ENCODE data around the gene PRAF2.

DNA sequence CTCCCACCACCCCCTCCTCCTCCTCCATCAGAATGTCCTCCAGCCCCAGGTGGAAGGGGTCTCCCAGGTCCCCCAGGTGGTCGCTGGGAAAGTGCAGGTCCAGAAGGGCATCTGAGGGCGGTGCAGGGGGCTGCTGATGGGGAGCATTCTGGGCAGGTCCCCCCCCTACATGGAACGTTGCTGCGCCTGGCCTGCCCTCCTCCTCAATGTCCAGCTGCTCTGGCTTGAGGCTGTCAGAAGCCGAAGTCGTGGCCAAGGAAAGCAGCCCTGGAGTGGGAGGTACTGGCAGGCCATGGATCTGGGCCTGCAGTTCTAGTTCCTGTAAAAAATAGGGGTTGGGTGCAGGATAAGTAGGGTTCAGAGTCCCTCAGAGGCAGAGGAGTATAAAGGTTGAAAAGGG, 43.5 kb downstream of the PRAF2 start:
- TF ChIP-seq, protein P1, sequence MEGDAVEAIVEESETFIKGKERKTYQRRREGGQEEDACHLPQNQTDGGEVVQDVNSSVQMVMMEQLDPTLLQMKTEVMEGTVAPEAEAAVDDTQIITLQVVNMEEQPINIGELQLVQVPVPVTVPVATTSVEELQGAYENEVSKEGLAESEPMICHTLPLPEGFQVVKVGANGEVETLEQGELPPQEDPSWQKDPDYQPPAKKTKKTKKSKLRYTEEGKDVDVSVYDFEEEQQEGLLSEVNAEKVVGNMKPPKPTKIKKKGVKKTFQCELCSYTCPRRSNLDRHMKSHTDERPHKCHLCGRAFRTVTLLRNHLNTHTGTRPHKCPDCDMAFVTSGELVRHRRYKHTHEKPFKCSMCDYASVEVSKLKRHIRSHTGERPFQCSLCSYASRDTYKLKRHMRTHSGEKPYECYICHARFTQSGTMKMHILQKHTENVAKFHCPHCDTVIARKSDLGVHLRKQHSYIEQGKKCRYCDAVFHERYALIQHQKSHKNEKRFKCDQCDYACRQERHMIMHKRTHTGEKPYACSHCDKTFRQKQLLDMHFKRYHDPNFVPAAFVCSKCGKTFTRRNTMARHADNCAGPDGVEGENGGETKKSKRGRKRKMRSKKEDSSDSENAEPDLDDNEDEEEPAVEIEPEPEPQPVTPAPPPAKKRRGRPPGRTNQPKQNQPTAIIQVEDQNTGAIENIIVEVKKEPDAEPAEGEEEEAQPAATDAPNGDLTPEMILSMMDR (IDR thresholded peaks at IDR 0.05): no peak
- TF ChIP-seq POLR2A (IDR thresholded peaks at IDR 0.05): no peak
